GM19035 (cell line): ENCODE data around the gene GPR162.
"Not testable (repeated sequence)": the region's sequence is repeated elsewhere in the genome, so short reads cannot be mapped to it uniquely, and the experiment has no call there.

Source experiments
- ATAC-seq: cut with Tn5 transposase; IDR thresholded peaks from one replicate; pipeline ENCODE4 v1.9.1; 2021; ENCODE audit not compliant: unreplicated experiment

GPR162 gene

GRCh38 chr12:6872073-6873048 lies 50.7 kb downstream of the GPR162 start:
- peak; percentile 30 for ATAC-seq

GRCh38 chr12:6873094-6874014 lies 51.7 kb downstream of the GPR162 start, which contains the start of gene SPSB2:
SPSB2 (minus strand) TSS chr12:6873303; CDS start chr12:6872901, 402 bp downstream.
- peak; percentile 68 for ATAC-seq

GRCh38 chr12:6874015-6874368 lies 52.4 kb downstream of the GPR162 start:
- not testable (repeated sequence) for ATAC-seq
